HG02798 (cell line): Measurements from ENCODE around the gene LSM7.

Experiments used
- ATAC-seq: cut with Tn5 transposase; IDR thresholded peaks from one replicate; pipeline ENCODE4 v1.9.1; 2021; ENCODE audit warnings: mild to moderate bottlenecking; ENCODE audit not compliant: unreplicated experiment, poor library complexity

The LSM7 gene

GRCh38 chr19:2339644-2340310 is 11.4 kb upstream of the LSM7 start:
- no peak for ATAC-seq

DNA sequence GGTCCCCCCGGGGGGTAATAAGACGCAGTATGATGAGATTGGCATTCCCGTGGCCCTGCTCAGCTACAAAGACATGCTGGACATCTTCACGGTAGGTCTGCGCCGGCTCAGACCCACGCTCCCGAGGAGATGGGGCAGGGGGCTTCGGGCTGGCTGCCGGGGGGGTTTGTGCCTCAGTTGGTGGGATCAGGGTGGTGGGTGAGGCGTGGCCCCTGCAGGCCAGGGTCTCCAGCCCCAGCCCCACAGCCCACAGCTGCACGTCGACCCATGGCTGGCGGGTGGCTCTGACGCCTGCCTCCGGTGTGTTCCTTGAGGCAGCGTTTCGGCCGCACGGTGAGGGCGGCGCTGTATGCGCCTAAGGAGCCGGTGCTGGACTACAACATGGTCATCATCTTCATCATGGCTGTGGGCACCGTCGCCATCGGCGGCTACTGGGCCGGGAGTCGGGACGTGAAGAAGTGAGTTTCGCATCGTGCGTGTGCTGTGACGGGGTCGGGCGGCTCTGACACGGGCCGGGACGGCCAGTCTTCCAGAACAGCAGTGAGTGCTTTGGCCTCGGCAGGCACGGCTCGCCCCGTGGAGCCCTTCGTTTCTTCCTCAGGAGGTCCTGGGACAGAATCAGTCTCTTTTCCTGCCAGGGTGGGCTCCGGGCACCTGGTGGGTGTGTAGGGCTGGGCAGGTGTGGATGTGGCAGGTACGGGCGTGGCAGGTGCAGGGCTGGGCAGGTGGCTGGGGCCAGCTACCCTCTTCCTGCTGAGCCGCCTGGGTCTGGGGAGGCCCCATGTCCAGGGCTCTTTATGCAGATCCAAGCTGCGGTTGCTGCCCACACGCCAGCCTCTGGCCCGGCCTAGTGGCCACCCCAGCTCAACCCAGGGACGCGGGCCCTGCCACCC is 10.6 kb upstream of the LSM7 start:
- no peak for ATAC-seq

DNA sequence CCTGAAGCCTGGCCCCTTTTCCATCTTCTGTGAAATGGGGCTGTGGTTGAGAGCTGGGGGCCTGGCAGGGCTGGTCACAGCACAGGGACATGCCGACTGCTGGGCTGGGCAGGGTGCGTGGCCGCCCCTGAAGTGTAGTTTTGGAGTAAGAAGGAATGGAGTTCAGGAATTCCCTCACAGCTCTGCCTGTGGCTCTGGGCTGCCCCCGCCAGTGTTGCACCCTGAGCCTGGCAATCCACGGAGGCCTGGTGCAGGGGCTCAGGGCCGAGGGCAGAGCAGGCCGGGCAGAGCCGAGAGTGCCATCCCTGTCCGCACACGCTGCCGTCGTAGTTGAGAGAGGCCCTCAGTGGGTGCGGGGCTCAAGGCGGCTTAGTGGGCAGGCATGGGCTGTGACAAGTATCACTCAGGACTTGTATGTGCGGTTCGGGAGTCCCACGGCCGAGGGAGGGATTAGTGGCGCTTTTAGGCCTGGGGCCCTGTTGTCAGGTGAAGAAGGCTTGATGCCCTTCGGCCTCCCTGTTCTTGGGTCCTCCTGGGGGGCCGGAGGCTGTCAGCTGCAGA is 9.7 kb upstream of the LSM7 start:
- no peak for ATAC-seq

- ATAC-seq: no peak
Measured at GRCh38 chr19:2337329-2337707, 8.9 kb upstream of the LSM7 start.

DNA sequence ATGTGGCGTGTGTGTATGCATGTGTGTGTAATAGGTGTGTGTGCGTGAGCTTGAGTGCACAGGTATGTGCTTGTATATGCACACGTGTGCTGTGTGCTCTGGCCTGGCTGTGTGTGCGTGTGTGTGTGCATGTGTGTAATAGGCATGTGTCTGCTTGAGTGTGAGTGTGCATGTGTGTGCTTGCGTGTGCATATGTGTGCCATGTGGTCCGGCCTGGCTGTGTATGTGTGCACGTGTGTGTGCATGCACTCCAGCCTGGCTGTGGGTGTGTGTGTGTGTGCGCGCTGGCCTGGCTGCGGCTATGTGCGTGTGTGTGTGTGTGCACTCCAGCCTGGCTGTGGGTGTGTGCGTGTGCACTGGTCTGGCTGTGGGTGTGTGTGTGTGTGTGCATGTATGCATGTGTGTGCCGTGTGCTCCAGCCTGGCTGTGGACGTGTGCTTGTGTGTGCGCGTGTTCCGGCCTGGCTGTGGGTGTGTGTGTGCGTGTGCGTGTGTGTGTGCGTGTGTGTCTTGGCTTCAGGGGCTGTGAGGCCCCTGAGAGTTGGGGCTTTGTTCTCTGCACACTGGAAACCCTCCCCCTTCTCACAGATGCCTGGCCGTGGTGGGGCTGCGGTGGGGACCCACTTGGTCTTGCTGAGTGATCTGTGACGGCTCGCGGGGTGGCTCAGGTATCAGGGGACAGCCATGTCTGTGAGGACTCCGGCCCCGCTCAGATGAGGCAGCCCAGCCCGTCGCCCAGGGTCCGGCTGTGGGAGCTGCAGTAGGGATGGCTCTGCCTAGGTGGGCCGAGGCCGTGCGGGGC is 8.3 kb upstream of the LSM7 start:
- ATAC-seq: no peak

DNA sequence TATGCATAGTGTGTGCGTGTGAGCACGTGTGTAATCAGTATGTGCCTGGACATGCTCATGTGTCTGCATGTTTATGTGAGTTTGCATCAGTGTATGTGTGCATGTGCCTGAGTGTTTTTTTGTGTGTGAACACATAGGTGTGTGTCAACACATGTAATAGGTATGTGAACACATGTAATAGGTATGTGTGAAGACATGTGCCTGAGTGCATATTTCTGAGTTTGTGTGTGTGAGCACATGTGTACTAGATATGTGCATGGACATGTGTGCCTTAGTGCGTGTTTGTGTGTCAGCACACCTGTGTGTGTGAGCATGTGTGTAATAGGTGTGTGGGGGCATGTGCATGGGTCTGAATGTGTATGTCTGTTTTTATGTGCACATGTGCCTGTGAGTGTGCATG is 7.5 kb upstream of the LSM7 start:
- ATAC-seq: no peak

DNA sequence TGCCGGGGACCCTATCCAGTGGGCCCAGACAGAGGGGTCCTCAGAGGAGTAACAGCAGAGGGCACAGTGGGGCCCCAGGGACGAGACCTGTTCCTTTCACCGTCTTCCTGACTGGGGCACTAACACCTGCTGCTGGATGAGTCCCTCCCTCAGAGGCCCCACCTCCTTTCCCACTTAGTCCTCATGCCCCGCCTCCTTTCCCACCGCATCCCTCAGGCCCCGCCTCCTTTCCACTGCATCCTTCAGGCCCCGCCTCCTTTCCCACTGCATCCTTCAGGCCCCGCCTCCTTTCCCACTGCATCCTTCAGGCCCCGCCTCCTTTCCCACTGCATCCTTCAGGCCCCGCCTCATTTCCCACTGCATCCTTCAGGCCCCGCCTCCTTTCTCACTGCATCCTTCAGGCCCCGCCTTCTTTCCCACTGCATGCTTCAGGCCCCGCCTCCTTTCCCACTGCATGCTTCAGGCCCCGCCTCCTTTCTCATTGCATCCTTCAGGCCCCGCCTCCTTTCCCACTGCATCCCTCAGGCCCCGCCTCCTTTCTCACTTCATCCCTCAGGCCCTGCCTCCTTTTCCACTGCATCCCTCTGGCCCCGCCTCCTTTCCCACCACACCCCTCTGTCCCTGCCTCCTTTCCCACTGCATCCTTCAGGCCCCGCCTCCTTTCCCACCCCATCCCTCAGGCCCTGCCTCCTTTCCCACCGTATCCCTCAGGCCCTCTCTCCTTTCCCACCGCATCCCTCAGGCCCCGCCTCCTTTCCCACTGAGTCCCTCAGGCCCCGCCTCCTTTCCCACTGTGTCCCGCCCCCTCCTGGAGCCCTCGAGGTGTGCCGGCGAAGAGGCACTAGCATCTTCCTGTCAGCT is 6.8 kb upstream of the LSM7 start:
- no peak for ATAC-seq

DNA sequence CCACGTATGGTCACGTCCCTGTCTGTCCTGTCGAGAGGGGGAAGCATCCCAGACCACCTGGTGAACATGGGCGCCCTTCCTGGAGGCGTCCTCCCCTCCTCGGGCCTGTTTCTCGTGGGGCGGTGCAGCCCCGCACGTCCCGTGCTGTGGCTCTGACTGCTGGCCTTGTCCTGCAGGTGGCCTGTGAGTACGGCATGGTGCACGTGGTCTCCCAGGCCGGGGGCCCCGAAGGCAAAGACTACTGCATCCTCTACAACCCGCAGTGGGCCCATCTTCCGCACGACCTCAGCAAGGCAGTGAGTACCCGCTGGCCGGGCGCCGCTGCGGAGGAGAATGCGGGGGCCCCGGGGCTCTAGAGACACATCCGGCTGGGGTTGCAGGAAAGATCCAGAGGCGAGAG is 6.0 kb upstream of the LSM7 start:
- no peak for ATAC-seq

- no peak for ATAC-seq
Measured at GRCh38 chr19:2333807-2334211, 5.4 kb upstream of the LSM7 start.

DNA sequence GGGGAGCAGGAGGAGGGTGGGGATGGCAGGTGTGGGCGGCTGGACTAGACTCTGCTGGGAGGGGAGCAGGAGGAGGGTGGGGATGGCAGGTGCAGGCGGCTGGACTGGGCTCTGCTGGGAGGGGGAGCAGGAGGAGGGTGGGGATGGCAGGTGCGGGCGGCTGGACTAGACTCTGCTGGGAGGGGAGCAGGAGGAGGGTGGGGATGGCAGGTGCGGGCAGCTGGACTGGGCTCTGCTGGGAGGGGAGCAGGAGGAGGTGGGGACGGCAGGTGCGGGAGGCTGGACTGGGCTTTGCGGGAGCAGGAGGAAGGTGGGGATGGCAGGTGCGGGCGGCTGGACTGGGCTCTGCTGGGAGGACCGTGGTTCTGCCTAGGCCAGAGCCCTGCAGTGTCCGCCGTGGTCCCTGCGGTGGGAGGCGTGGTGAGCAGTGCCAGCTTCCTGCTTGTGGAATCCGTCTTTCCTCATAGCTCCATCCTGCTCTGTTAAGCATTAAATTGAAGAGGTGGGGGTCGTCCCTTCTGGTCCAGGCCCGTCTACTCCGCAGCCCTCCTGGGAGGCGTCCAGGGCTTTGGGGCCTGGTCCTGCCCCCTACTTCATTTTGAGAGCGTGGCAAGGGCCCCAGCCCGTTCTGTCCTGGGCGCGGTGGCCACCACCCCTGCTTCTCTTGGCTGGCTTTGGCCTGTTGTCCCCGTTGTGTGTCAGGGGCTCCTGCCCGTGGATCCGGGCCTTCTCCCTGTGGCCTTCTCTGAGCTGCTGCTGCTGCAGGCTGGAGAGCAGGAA is 4.8 kb upstream of the LSM7 start:
- ATAC-seq: no peak

DNA sequence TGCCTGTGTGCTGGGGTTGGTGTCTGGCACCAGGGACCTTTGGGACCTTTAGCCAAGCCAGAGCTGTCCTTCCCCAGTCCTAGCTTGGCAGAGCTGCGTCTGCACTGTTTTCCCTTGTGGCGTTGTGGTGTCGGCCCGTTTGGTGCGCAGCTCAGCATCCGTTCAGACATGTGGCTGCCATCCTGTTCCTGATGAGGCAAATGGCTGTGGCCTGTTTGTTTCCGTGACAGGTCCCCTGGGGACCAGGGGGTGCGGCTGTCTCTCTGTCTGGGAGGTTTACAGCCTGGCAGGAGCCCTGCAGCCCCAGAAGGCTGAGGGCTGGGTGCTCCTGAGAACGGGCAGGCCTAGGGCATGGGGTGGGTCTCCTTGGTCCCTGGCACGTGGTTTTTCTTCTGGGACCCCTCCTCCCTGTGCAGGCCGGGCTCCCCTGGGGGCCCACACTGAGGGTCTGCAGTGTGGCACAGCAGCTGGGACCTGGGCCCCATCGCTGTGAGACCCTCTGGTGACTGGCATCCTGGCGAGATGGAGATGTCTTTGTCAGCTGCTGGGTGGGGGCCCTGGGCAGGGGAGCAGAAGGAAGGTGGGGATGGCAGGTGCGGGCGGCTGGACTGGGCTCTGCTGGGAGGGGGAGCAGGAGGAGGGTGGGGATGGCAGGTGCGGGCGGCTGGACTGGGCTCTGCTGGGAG is 4.1 kb upstream of the LSM7 start:
- no peak for ATAC-seq

- ATAC-seq: no peak
Measured at GRCh38 chr19:2331601-2332246, 3.3 kb upstream of the LSM7 start.

DNA sequence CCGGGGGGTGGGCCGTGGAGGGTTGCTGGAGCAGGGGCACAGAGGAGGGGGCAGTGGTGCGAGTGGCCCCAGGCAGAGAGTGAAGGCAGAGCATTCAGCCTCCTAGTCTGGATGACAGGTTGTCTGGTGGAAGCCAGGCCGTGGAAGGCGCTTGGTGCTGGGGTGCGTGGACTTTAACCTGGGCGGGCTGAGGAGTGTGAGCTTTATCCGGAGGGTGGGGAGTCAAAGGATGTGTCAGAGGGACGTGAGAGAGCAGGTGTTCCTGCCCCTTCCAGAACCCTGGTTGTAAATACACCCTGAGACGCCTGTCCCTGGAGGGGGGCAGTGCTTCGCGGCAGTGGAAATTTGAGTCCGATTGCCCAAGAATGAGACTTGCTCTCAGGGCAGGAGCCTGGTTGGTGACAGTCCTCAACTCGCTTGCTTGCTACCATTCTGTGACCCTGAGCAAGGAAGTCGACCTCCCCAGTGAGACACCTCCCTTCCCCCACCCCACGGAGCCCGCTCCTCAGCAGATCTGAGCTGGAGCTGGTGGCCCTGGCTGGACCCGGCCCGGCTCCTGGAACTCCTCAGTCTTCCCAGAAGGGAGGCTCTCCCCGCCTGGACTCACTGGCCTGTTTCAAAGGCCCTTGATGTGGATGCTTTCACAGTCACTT is 2.4 kb upstream of the LSM7 start:
- ATAC-seq: no peak

DNA sequence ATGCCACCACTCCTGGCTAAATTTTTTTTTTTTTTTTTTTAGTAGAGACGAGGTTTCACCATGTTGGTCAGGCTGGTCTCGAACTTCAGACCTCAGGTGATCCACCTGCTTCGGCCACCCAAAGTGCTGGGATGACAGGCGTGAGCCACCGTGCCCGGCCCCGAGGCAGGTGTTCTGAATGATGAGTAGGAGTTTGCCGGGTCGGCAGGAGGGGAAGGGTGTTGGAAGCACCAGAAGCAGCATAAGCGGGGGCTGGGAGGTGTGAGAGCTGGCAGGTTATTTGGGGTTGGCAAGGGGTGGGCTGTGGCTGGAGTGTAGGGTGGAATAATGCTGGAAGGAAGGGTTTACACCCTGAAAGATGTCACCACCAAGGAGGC is 1.9 kb upstream of the LSM7 start:
- ATAC-seq: no peak

- ATAC-seq: no peak
Measured at GRCh38 chr19:2329501-2329916, 1.1 kb upstream of the LSM7 start.

- no peak for ATAC-seq
Measured at GRCh38 chr19:2329149-2329478, 728 bp upstream of the LSM7 start.

DNA sequence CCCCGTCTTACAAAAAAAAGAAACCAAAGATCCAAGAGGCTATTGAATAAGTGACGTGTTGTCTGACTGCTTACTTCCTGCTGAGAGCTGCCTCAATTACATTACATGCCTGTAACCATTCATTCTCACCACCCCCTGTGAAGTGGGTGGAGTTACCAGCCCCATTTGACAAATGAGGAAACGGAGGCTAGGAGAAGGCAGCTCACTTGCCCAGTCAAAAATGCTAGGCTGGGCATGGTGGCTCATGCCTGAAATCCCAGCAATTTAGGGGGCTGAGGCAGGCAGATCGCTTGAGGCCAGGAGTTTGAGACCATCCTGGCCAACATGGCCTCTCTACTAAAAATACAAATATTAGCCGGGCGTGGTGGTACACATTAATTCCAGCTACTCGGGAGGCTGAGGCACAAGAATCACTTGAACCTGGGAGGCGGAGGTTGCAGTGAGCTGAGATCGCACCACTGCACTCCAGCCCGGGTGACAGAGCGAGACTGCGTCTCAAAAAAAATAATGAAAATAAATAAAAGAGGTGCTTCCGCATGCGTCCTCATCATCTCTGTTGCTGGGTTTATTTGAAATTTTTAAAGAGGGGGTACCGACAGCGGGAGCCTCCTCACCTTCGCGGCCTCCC is 499 bp downstream of the LSM7 start:
- ATAC-seq: no peak
